IMR-90 (cell line): ENCODE measurements around the gene ZSWIM8. TPM values are rescaled to one million over a fixed set of nuclear protein-coding genes. Genes with fewer than 3 reads are reported as not detected.

ENCODE experiments used
- ATAC-seq: fragments of 200-7000 bp; cut with Tn5 transposase; 2 replicates; pipeline ENCODE4 v1.9.1; 2020; ENCODE audit warnings: low read depth, mild to moderate bottlenecking, moderate library complexity
- BruUV-seq: library from RNA; stranded (reverse); fragments of 400-500 nt; replicated peaks from 2 replicates; lab custom pipeline; 2021; lab: Mats Ljungman, UMichigan
- CTCF ChIA-PET: fragments of 300-600 bp; formaldehyde crosslinking; extraction: SDS; loops from one replicate; lab custom pipeline; 2021; ENCODE audit warnings: antibody characterized with exemption; lab: Yijun Ruan, JAX
- POLR2A ChIA-PET: fragments of 300-600 bp; sonication (Branson Sonifier 250); formaldehyde crosslinking; loops from one replicate; lab custom pipeline; 2022; ENCODE audit warnings: antibody characterized with exemption; ENCODE audit not compliant: unreplicated experiment; lab: Charles Lee
- DNase-seq: peaks from one replicate; pipeline ENCODE4 v3.0.0; 2013
- H2AFZ ChIP-seq: replicated peaks from 2 replicates; pipeline ENCODE3; 2013; ENCODE audit warnings: low read length, mild to moderate bottlenecking; ENCODE audit not compliant: poor library complexity
- H2AK5ac ChIP-seq: 2 replicates; pipeline ENCODE4 v1.6.1; 2013; ENCODE audit warnings: low read depth, low read length, inconsistent platforms
- H2AK9ac ChIP-seq: replicated peaks from 2 replicates; pipeline ENCODE3; 2013; ENCODE audit warnings: mild to moderate bottlenecking, low read depth, low read length, moderate library complexity; ENCODE audit not compliant: poor library complexity
- H2BK120ac ChIP-seq: 2 replicates; pipeline ENCODE4 v1.6.1; 2013; ENCODE audit warnings: low read depth, low read length, inconsistent platforms
- H2BK15ac ChIP-seq: 3 replicates; pipeline ENCODE4 v1.6.1; 2013; ENCODE audit warnings: low read depth, low read length, inconsistent platforms
- H2BK20ac ChIP-seq: 2 replicates; pipeline ENCODE4 v1.6.1; 2013; ENCODE audit warnings: low read depth, mild to moderate bottlenecking, inconsistent platforms, low read length, moderate library complexity
- H2BK5ac ChIP-seq: 2 replicates; pipeline ENCODE4 v1.6.1; 2013; ENCODE audit warnings: mild to moderate bottlenecking, low read depth, low read length, inconsistent platforms; ENCODE audit not compliant: poor library complexity, severe bottlenecking
- H3K14ac ChIP-seq: replicated peaks from 2 replicates; pipeline ENCODE4 v1.6.1; 2013; ENCODE audit warnings: low read depth, low read length, inconsistent platforms
- H3K18ac ChIP-seq: 2 replicates; pipeline ENCODE4 v1.6.1; 2013; ENCODE audit warnings: low read depth, low read length, control low read depth
- H3K23ac ChIP-seq: 2 replicates; pipeline ENCODE4 v1.6.1; 2013; ENCODE audit warnings: low read depth, low read length, inconsistent platforms
- H3K27ac ChIP-seq: 2 replicates; pipeline ENCODE4 v1.5.1; 2013; ENCODE audit warnings: mild to moderate bottlenecking, control low read depth, low read length; ENCODE audit not compliant: insufficient read depth
- H3K27me3 ChIP-seq: 2 replicates; pipeline ENCODE4 v1.6.1; 2013; ENCODE audit warnings: low read length; ENCODE audit not compliant: control insufficient read depth, insufficient read depth
- H3K36me3 ChIP-seq: 2 replicates; pipeline ENCODE4 v1.6.1; 2013; ENCODE audit warnings: low read length, mixed read lengths; ENCODE audit not compliant: control insufficient read depth, insufficient read depth
- H3K4ac ChIP-seq: 2 replicates; pipeline ENCODE4 v1.6.1; 2013; ENCODE audit warnings: low read depth, low read length, inconsistent platforms
- H3K4me1 ChIP-seq: 2 replicates; pipeline ENCODE4 v1.6.1; 2013; ENCODE audit warnings: low read length, mixed read lengths; ENCODE audit not compliant: control insufficient read depth, insufficient read depth
- H3K4me2 ChIP-seq: 2 replicates; pipeline ENCODE4 v1.6.1; 2013; ENCODE audit warnings: low read depth, mild to moderate bottlenecking, control low read depth, low read length, moderate library complexity
- H3K4me3 ChIP-seq: 2 replicates; pipeline ENCODE4 v1.5.1; 2013; ENCODE audit warnings: low read depth, mild to moderate bottlenecking, control low read depth, low read length, moderate library complexity; ENCODE audit not compliant: insufficient read depth
- H3K56ac ChIP-seq: 2 replicates; pipeline ENCODE4 v1.6.1; 2013; ENCODE audit warnings: low read length, inconsistent platforms; ENCODE audit not compliant: insufficient read depth; ENCODE audit errors: extremely low read depth
- H3K79me1 ChIP-seq, 2 experiments: 2 replicates each; pipeline ENCODE4 v1.6.1; 2013; ENCODE audit warnings: low read length in 2 of 2, inconsistent platforms in 1 of 2, low read depth in 1 of 2
- H3K9ac ChIP-seq: 2 replicates; pipeline ENCODE4 v1.6.1; 2013; ENCODE audit warnings: low read depth, low read length, control low read depth
- H3K9me1 ChIP-seq: 2 replicates; pipeline ENCODE4 v1.6.1; 2013; ENCODE audit warnings: low read length, inconsistent platforms; ENCODE audit not compliant: insufficient read depth
- H3K9me3 ChIP-seq: 2 replicates; pipeline ENCODE4 v1.6.1; 2013; ENCODE audit warnings: low read length; ENCODE audit not compliant: control insufficient read depth, insufficient read depth
- H4K20me1 ChIP-seq: 2 replicates; pipeline ENCODE4 v1.6.1; 2013; ENCODE audit warnings: low read length, inconsistent platforms; ENCODE audit not compliant: insufficient read depth
- H4K5ac ChIP-seq: 2 replicates; pipeline ENCODE4 v1.6.1; 2013; ENCODE audit warnings: mild to moderate bottlenecking, low read depth, low read length, control low read depth
- H4K8ac ChIP-seq, 2 experiments: 2 replicates each; pipeline ENCODE4 v1.6.1; 2013; ENCODE audit warnings: low read depth in 2 of 2, low read length in 2 of 2, control low read depth in 1 of 2, inconsistent platforms in 1 of 2
- H4K91ac ChIP-seq: 2 replicates; pipeline ENCODE4 v1.6.1; 2013; ENCODE audit warnings: low read depth, low read length, inconsistent platforms; ENCODE audit not compliant: insufficient read depth
- BHLHE40 ChIP-seq: fragments of 150-350 bp; IDR thresholded peaks from 2 replicates; pipeline ENCODE4 v1.6.1; 2016; ENCODE audit warnings: mild to moderate bottlenecking, low read depth, low read length
- CEBPB ChIP-seq: IDR thresholded peaks from 2 replicates; pipeline ENCODE4 v1.6.1; 2012; ENCODE audit warnings: low read depth, low read length, improper control_type of control experiment
- CHD1 ChIP-seq: IDR thresholded peaks from 2 replicates; pipeline ENCODE4 v1.6.1; 2012; ENCODE audit warnings: low read depth, low read length, improper control_type of control experiment
- FOS ChIP-seq: fragments of 150-350 bp; IDR thresholded peaks from 2 replicates; pipeline ENCODE4 v1.6.1; 2016; ENCODE audit warnings: low read depth, low read length
- MAFK ChIP-seq: IDR thresholded peaks from 2 replicates; pipeline ENCODE4 v1.6.1; 2012; ENCODE audit warnings: low read depth, low read length, improper control_type of control experiment
- MAZ ChIP-seq: IDR thresholded peaks from 2 replicates; pipeline ENCODE4 v1.6.1; 2012; ENCODE audit warnings: low read depth, mild to moderate bottlenecking, low read length, improper control_type of control experiment, moderate library complexity, borderline replicate concordance
- MXI1 ChIP-seq: IDR thresholded peaks from 2 replicates; pipeline ENCODE4 v1.6.1; 2012; ENCODE audit warnings: low read depth, mild to moderate bottlenecking, low read length, moderate library complexity, borderline replicate concordance
- NFE2L2 ChIP-seq: fragments of 150-350 bp; IDR thresholded peaks from 2 replicates; pipeline ENCODE4 v1.6.1; 2016; ENCODE audit warnings: low read depth, mild to moderate bottlenecking, low read length
- RAD21 ChIP-seq: IDR thresholded peaks from 2 replicates; pipeline ENCODE4 v1.6.1; 2012; ENCODE audit warnings: low read length, improper control_type of control experiment
- SMC3 ChIP-seq: fragments of 150-350 bp; IDR thresholded peaks from 2 replicates; pipeline ENCODE4 v1.6.1; 2016; ENCODE audit warnings: low read depth, mild to moderate bottlenecking, antibody characterized with exemption, low read length, moderate library complexity
- WGBS, 2 experiments: methylation state at CpG; one replicate each; pipeline versions ENCODE4 v1.1.5 to v1.1.7; 2013; ENCODE audit warnings: missing lambda C conversion rate in 2 of 2; ENCODE audit not compliant: insufficient read length in 1 of 2; ENCODE audit errors: extremely low coverage in 2 of 2; 5-methylcytosine and 5-hydroxymethylcytosine counted together
- dilution Hi-C: fragments of 300-500 bp; cut with HindIII; formaldehyde crosslinking; loops from one replicate; pipeline ENCODE4 v1.14.3; 2018; ENCODE audit warnings: low sequenced_read_pairs; ENCODE audit not compliant: unreplicated experiment
- in situ Hi-C: fragments of 300-500 bp; cut with MboI; formaldehyde crosslinking; loops from 3 replicates; pipeline ENCODE4 v1.14.3; 2019; ENCODE audit warnings: low sequenced_read_pairs, inconsistent platforms, mixed read lengths
- intact Hi-C: fragments of 100-400 bp; cut with micrococcal nuclease; formaldehyde crosslinking; loops from 2 replicates; pipeline ENCODE4 v1.10.0; 2022
- polyA plus RNA-seq, 3 experiments: library from polyadenylated mRNA; depleted of rRNA; stranded (reverse); fragments of >200 nt; gene quantifications; 2 replicates each; pipeline ENCODE4 v1.2.3, GENCODE V29; 2012; ENCODE audit warnings: low replicate concordance in 1 of 3
- total RNA-seq: library from RNA; depleted of rRNA; stranded (reverse); fragments of >200 nt; gene quantifications from 2 replicates; pipeline ENCODE4 v1.2.3, GENCODE V29; 2012

The ZSWIM8 gene
- total and polyA plus RNA-seq, 2 of the 4 experiments (the other 2 are of a cell fraction) = 16.8 to 103 TPM

- Histone ChIP-seq H4K91ac (no peak overlapping the region), H3K23ac (no peak overlapping the region), H3K4me2 (no peak overlapping the region), H3K4me1 (no peaks in the 10 kb centered on the region), H2BK20ac (no peak overlapping the region), H2BK15ac (no peak overlapping the region), H2AK9ac (no peak overlapping the region), H3K9me3 (no peaks in the 10 kb centered on the region), H2AFZ (no peak overlapping the region), H3K18ac (no peak overlapping the region), H2BK120ac (no peak overlapping the region), H2AK5ac (no peak overlapping the region), H3K9ac (no peak overlapping the region), H3K79me1 (peaks cover 2 to 10% of the 10 kb centered on the region in 2 experiments; a peak in 2 of 4 replicates), H3K56ac (no peak overlapping the region), H4K20me1 (peaks cover 3% of the 10 kb centered on the region; the same call in 1 of the 2 replicates), H4K5ac (no peak overlapping the region), H3K4me3 (no peak overlapping the region), H3K14ac (no peak overlapping the region), H3K27ac (no peak overlapping the region), H4K8ac (no peak overlapping the region), H3K9me1 (0 out of 2 replicates have a peak, but pooled peaks cover 7% of the 10 kb centered on the region), H3K4ac (no peak overlapping the region), H3K27me3 (no peaks in the 10 kb centered on the region), H2BK5ac (no peak overlapping the region), H3K36me3 (peaks cover 79% of the 10 kb centered on the region)
- DNase-seq (no peak), ATAC-seq (peak; percentile 3; the same call in 1 of the 2 replicates)
- in situ Hi-C loops (no loop called here), dilution Hi-C loops (no loop called here), intact Hi-C loops (no loop called here)
- TF ChIP-seq NFE2L2 (no peak), CEBPB (no peak), RAD21 (no peak), SMC3 (no peak), FOS (no peak), MAZ (no peak), MXI1 (no peak), MAFK (no peak), BHLHE40 (no peak), CHD1 (no peak)
- WGBS, 2 experiments = 67% methylated on average over 1 of the region's 9 CpGs; no CpG with 5 or more reads in 1 of the 2 experiments
- POLR2A ChIA-PET = interaction anchor here (0.6 kb wide), 1 partner anchor 32 kb away, joined by 7 read pairs; no protein-coding TSS in a partner anchor
- no TSS peak for BruUV-seq
- CTCF ChIA-PET = no interaction called here
Measured at GRCh38 chr10:73799899-73800559, 14.6 kb downstream of the ZSWIM8 start.
